Uterus (tissue), 4 donors: ENCODE results near the gene SCYGR3. TPM values are rescaled to one million over a fixed set of nuclear protein-coding genes. Genes with fewer than 3 reads are reported as not detected.

Experiments used
- DNase-seq, 2 donors: peaks; one replicate each; pipeline ENCODE4 v3.0.0-alpha.2; 2019 to 2020
- H3K27ac ChIP-seq, 2 donors: fragments of 200-600 bp; sonication (generic); 1 replicate in 1 of 2; 2 replicates in 1 of 2; pipeline ENCODE4 v1.5.1; 2016 to 2018
- H3K27me3 ChIP-seq, 2 donors: fragments of 200-600 bp; sonication (generic); one replicate each; pipeline ENCODE4 v1.5.1; 2018 to 2019; ENCODE audit warnings: control low read depth in 1 of 2
- H3K36me3 ChIP-seq, 2 donors: fragments of 200-600 bp; sonication (generic); one replicate each; pipeline ENCODE4 v1.5.1; 2019; ENCODE audit warnings: control low read depth in 1 of 2
- H3K4me1 ChIP-seq, 2 donors: fragments of 200-600 bp; sonication (generic); one replicate each; pipeline ENCODE4 v1.5.1; 2018 to 2019; ENCODE audit warnings: control low read depth in 1 of 2
- H3K4me3 ChIP-seq, 2 donors: fragments of 200-600 bp; sonication (generic); 1 replicate in 1 of 2; 2 replicates in 1 of 2; pipeline ENCODE4 v1.5.1; 2018 to 2019; ENCODE audit warnings: mild to moderate bottlenecking in 1 of 2
- H3K9me3 ChIP-seq, 2 donors: fragments of 200-600 bp; sonication (generic); one replicate each; pipeline ENCODE4 v1.5.1; 2019; ENCODE audit warnings: control low read depth in 1 of 2
- POLR2A ChIP-seq, 2 donors: fragments of 450-650 bp; IDR thresholded peaks; one replicate each; pipeline ENCODE4 v1.6.1; 2016; ENCODE audit warnings: antibody characterized with exemption in 2 of 2, mild to moderate bottlenecking in 1 of 2, moderate library complexity in 1 of 2
- intact Hi-C: fragments of 100-400 bp; cut with DNase I; formaldehyde crosslinking; loops from one replicate; pipeline ENCODE4 v1.15.1; 2023; ENCODE audit warnings: low total_unique reads
- total RNA-seq, 4 donors: library from RNA; depleted of rRNA in 3 of 4; stranded (reverse); fragments of >200 nt in 3 of 4; gene quantifications; one replicate each; pipeline versions ENCODE4 v1.1.0 to v1.2.4, GENCODE V29; 2014 to 2023
- TF ChIP-seq, protein P1 (sequence below), 4 experiments: fragments of 200-600 bp in 2 of 4; fragments of 450-650 bp in 2 of 4; sonication (generic) in 2 of 4; IDR thresholded peaks; one replicate each; pipeline ENCODE4 v1.5.1; 2016 to 2019; ENCODE audit warnings: antibody characterized with exemption in 4 of 4, mild to moderate bottlenecking in 2 of 4, moderate library complexity in 1 of 4
- donor health status: DM: yes; HTN: yes; CAD: no.

The SCYGR3 gene
- total RNA-seq, 4 donors from 2014 or later = not detected

DNA sequence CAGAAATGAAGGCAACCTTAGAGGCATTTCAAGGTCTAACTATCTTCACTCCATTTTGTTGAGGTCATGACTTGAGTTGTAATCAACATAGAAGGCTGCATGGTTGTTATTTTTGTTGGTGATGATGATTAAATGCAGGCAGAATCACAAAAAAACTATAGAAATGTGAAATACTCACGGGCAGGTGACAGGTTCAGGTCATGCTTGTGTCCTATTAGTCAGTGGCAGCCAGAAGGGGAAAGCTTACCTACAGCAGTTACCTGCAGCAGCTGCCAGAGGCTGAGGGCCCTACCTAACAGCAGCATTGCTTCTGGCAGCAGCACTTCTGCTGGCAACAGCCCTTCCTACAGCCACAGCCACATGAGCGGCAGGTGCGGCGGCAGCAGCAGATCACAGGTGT lies 394 bp downstream of the SCYGR3 start:
- Histone ChIP-seq H3K27ac (no peak overlapping the region), H3K27me3 (no peaks in the 10 kb centered on the region), H3K9me3 (no peaks in the 10 kb centered on the region), H3K4me1 (no peaks in the 10 kb centered on the region), H3K36me3 (no peaks in the 10 kb centered on the region), H3K4me3 (no peak overlapping the region)
- intact Hi-C loops = no loop called here
- DNase-seq = no peak
- no peak for TF ChIP-seq POLR2A (IDR thresholded peaks at IDR 0.05)
- TF ChIP-seq, protein P1, sequence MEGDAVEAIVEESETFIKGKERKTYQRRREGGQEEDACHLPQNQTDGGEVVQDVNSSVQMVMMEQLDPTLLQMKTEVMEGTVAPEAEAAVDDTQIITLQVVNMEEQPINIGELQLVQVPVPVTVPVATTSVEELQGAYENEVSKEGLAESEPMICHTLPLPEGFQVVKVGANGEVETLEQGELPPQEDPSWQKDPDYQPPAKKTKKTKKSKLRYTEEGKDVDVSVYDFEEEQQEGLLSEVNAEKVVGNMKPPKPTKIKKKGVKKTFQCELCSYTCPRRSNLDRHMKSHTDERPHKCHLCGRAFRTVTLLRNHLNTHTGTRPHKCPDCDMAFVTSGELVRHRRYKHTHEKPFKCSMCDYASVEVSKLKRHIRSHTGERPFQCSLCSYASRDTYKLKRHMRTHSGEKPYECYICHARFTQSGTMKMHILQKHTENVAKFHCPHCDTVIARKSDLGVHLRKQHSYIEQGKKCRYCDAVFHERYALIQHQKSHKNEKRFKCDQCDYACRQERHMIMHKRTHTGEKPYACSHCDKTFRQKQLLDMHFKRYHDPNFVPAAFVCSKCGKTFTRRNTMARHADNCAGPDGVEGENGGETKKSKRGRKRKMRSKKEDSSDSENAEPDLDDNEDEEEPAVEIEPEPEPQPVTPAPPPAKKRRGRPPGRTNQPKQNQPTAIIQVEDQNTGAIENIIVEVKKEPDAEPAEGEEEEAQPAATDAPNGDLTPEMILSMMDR (IDR thresholded peaks at IDR 0.05) = no peak

DNA sequence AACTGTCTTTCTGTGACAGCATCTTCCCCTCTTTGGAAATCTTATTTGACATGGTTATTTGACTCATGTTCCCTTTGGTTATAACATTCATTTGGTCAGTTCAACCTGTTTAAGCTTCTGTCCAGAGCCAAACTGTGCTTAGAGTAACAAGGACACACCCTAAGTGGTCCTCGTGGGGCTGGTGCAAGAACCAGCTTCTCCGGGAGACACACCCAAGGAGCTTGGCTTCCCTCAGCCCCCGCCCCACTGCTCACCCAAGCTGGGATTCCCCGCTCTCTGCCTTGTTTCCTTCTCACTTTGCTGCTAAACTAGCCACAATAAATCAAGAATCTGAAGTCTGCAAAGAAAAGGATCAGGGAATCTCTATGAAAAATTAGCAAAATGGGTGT lies 1.4 kb downstream of the SCYGR3 start:
- DNase-seq = no peak
- H3K4me3 ChIP-seq = no peak overlapping the region
- no peaks in the 10 kb centered on the region for H3K27me3 ChIP-seq
- H3K4me1 ChIP-seq = no peaks in the 10 kb centered on the region
- intact Hi-C loops = no loop called here
- H3K27ac ChIP-seq = no peak overlapping the region
- TF ChIP-seq POLR2A (IDR thresholded peaks at IDR 0.05) = no peak
- TF ChIP-seq, protein P1 (IDR thresholded peaks at IDR 0.05) = no peak
- no peaks in the 10 kb centered on the region for H3K36me3 ChIP-seq
- H3K9me3 ChIP-seq = no peaks in the 10 kb centered on the region

DNA sequence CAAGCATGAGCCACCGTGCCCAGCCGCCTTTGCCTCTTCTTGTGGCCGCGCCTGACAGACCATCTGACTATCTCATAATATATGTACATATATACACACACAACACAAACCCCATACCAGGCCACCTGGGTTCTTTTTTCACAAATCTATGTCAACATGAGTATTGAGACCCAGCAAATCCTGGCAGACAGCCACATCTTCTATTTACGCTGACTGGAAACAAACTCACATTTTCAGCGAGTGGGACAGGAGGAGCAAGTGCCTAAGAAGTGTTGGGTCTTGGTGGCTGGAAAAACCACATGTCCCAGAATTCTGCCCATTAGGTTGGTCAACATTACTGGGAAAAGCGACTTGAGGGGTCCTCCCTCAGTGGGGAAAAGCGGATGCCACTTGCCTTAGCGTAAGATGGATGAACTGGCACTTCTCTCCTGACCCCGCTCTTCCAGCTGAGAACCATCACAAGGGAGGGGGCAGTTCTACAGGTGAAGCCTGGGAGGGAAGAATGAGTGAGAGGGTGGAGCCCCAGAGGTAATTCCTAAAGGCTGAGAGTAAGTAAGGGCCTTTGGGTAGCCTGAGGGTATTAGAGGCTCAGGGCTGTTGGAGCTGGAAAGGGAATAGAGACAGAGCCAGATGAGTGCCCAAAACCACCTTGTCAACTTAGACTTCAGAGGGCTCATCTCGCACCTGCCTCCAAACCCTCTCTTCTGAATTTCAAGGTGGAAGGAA lies 1.9 kb downstream of the SCYGR3 start:
- intact Hi-C loops = no loop called here
- H3K4me1 ChIP-seq = no peaks in the 10 kb centered on the region
- DNase-seq = no peak
- H3K27ac ChIP-seq = no peak overlapping the region
- H3K36me3 ChIP-seq = no peaks in the 10 kb centered on the region
- no peaks in the 10 kb centered on the region for H3K9me3 ChIP-seq
- TF ChIP-seq, protein P1 (IDR thresholded peaks at IDR 0.05) = no peak
- TF ChIP-seq POLR2A (IDR thresholded peaks at IDR 0.05) = no peak
- no peak overlapping the region for H3K4me3 ChIP-seq
- no peaks in the 10 kb centered on the region for H3K27me3 ChIP-seq

DNA sequence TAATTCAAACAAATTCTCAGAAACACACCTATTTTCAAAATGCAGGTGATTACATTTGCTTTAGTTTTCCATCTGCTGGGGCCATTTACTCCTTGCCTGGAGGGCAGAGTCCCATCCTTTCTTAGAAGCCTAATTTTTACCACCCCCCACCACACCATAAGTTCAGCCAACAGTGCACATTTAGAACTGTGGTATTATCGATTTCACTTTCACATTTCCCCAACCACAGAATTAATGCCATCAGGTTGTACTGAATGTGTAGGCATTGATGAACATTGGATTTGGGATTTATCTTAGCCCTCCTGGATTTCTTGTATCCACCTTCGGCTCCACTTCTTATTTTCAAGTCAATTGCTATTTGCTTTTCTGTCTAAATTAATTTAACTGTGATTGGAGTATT lies 4.5 kb downstream of the SCYGR3 start:
- DNase-seq = no peak
- Histone ChIP-seq H3K4me1 (no peaks in the 10 kb centered on the region), H3K4me3 (no peak overlapping the region), H3K36me3 (no peaks in the 10 kb centered on the region), H3K27ac (no peak overlapping the region), H3K9me3 (no peaks in the 10 kb centered on the region), H3K27me3 (no peaks in the 10 kb centered on the region)
- TF ChIP-seq POLR2A (IDR thresholded peaks at IDR 0.05) = no peak
- TF ChIP-seq, protein P1 (IDR thresholded peaks at IDR 0.05) = no peak
- intact Hi-C loops = no loop called here

DNA sequence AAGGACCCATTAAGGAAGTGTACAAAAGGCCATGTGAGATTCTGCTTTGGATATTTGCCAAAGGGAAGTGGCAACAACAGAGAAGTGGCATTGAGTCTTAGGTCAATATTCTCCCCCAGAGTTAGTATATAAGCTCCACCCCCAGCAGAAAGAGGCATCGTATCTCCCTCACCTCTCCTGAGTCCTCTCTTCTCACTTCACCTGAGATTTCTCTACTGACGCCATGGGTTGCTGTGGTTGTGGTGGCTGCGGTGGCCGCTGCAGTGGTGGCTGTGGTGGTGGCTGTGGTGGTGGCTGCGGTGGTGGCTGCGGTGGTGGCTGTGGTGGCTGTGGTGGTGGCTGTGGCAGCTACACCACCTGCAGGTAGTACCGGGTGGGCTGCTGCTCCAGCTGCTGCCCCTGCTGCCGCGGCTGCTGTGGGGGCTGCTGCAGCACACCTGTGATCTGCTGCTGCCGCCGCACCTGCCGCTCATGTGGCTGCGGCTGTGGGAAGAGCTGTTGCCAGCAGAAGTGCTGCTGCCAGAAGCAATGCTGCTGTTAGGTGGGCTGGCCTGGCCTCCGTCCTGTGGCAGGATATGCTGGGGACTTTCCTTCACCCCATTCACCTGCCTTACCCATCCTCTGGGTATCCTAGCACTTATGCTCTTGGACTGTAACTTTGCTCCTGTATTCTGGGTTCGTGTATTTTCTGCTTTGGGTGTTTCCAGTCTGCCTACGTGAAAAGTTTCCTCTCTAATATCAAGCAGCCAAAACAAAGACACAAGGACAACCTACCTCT lies 5.9 kb downstream of the SCYGR3 start:
- no peak for TF ChIP-seq POLR2A (IDR thresholded peaks at IDR 0.05)
- TF ChIP-seq, protein P1 (IDR thresholded peaks at IDR 0.05) = no peak
- Histone ChIP-seq H3K27me3 (no peaks in the 10 kb centered on the region), H3K4me3 (no peak overlapping the region), H3K36me3 (no peaks in the 10 kb centered on the region), H3K4me1 (no peaks in the 10 kb centered on the region), H3K9me3 (no peaks in the 10 kb centered on the region), H3K27ac (no peak overlapping the region)
- intact Hi-C loops = no loop called here
- no peak for DNase-seq
